ENCODE data around the gene MRPS23.

DNA sequence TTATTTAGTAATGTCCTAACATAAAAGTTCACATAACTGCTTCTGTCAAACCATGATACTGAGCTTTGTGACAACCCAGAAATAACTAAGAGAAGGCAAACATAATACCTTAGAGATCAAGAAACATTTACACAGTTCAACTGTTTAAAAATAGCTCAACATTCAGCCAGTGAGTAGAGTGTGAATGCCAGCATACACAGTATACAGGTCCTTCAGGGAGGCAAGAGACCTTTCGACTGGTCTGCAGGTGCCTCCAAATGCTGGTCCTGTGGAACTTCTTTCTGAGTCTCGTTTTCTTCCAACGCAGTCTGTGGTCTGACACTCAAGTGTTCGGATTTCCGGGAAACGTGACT is 10.3 kb downstream of the MRPS23 start:
- TF ChIP-seq, protein P1, sequence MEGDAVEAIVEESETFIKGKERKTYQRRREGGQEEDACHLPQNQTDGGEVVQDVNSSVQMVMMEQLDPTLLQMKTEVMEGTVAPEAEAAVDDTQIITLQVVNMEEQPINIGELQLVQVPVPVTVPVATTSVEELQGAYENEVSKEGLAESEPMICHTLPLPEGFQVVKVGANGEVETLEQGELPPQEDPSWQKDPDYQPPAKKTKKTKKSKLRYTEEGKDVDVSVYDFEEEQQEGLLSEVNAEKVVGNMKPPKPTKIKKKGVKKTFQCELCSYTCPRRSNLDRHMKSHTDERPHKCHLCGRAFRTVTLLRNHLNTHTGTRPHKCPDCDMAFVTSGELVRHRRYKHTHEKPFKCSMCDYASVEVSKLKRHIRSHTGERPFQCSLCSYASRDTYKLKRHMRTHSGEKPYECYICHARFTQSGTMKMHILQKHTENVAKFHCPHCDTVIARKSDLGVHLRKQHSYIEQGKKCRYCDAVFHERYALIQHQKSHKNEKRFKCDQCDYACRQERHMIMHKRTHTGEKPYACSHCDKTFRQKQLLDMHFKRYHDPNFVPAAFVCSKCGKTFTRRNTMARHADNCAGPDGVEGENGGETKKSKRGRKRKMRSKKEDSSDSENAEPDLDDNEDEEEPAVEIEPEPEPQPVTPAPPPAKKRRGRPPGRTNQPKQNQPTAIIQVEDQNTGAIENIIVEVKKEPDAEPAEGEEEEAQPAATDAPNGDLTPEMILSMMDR (IDR thresholded peaks at IDR 0.05): no peak
- TF ChIP-seq NR3C1 (IDR thresholded peaks at IDR 0.05): no peak
- TF ChIP-seq CHD4 (IDR thresholded peaks at IDR 0.05; ENCODE audit: borderline replicate concordance): no peak
- no peak for TF ChIP-seq POLR2A (IDR thresholded peaks at IDR 0.05; ENCODE audit: low read length)
- no peak for TF ChIP-seq NFE2L2 (conservative IDR thresholded peaks at IDR 0.05; ENCODE audit: low read length)
- no peak for TF ChIP-seq ESRRA (IDR thresholded peaks at IDR 0.05; ENCODE audit: borderline replicate concordance, low read length)
- TF ChIP-seq HDAC2 (IDR thresholded peaks at IDR 0.05): no peak
- no peak for TF ChIP-seq RNF2 (IDR thresholded peaks at IDR 0.05; ENCODE audit: borderline replicate concordance, low read depth)
- TF ChIP-seq, protein P2, sequence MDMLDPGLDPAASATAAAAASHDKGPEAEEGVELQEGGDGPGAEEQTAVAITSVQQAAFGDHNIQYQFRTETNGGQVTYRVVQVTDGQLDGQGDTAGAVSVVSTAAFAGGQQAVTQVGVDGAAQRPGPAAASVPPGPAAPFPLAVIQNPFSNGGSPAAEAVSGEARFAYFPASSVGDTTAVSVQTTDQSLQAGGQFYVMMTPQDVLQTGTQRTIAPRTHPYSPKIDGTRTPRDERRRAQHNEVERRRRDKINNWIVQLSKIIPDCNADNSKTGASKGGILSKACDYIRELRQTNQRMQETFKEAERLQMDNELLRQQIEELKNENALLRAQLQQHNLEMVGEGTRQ (IDR thresholded peaks at IDR 0.05): no peak

Measured in A549 (cell line).